Keratinocyte (primary cell): ENCODE data around the gene PEX10. TPM values are rescaled to one million over a fixed set of nuclear protein-coding genes. Genes with fewer than 3 reads are reported as not detected.

Experiments used
- DNase-seq: peaks from one replicate; pipeline ENCODE4 v3.0.0-alpha.2; 2011; ENCODE audit warnings: low read depth, missing footprints, low spot score
- FAIRE-seq: peaks from 2 replicates; lab custom pipeline; 2011; peaks lifted over from hg19 to GRCh38; lab: Jason Lieb, UNC
- H2AFZ ChIP-seq: 2 replicates; pipeline ENCODE4 v1.6.0; 2012; ENCODE audit warnings: low read length, control low read depth, inconsistent platforms; ENCODE audit not compliant: control insufficient read depth
- H3K27ac ChIP-seq: 2 replicates; pipeline ENCODE4 v1.5.1; 2011; ENCODE audit warnings: low read length; ENCODE audit not compliant: control insufficient read depth, insufficient read depth
- H3K27me3 ChIP-seq: 3 replicates; pipeline ENCODE4 v1.6.0; 2011; ENCODE audit warnings: low read length; ENCODE audit not compliant: control insufficient read depth, insufficient read depth; ENCODE audit errors: extremely low read depth
- H3K36me3 ChIP-seq, 2 experiments: 2 replicates in 1 of 2; 3 replicates in 1 of 2; pipeline ENCODE4 v1.5.1; 2011; ENCODE audit warnings: low read length in 2 of 2, mild to moderate bottlenecking in 1 of 2; ENCODE audit not compliant: control insufficient read depth in 2 of 2, insufficient read depth in 2 of 2; ENCODE audit errors: extremely low read depth in 1 of 2
- H3K4me1 ChIP-seq: 3 replicates; pipeline ENCODE4 v1.5.1; 2011; ENCODE audit warnings: low read length; ENCODE audit not compliant: control insufficient read depth, insufficient read depth; ENCODE audit errors: extremely low read depth
- H3K4me2 ChIP-seq: 3 replicates; pipeline ENCODE4 v1.6.0; 2011; ENCODE audit warnings: low read depth, low read length; ENCODE audit not compliant: control insufficient read depth, insufficient read depth; ENCODE audit errors: extremely low read depth
- H3K4me3 ChIP-seq, 3 experiments: fragments of 200-600 bp in 1 of 3; sonication (generic) in 1 of 3; 2 replicates in 2 of 3; 3 replicates in 1 of 3; pipeline ENCODE4 v1.5.1; 2011 to 2016; ENCODE audit warnings: low read length in 3 of 3, mild to moderate bottlenecking in 3 of 3, control low read depth in 2 of 3, inconsistent platforms in 1 of 3, low read depth in 1 of 3, mixed read lengths in 1 of 3, mixed run types in 1 of 3, moderate library complexity in 1 of 3; ENCODE audit not compliant: control insufficient read depth in 2 of 3, insufficient read depth in 2 of 3; ENCODE audit errors: extremely low read depth in 1 of 3
- H3K79me2 ChIP-seq: 2 replicates; pipeline ENCODE4 v1.6.0; 2012; ENCODE audit warnings: low read length; ENCODE audit not compliant: control insufficient read depth, insufficient read depth
- H3K9ac ChIP-seq: 3 replicates; pipeline ENCODE4 v1.6.0; 2011; ENCODE audit warnings: low read length; ENCODE audit not compliant: control insufficient read depth, insufficient read depth; ENCODE audit errors: extremely low read depth
- H3K9me1 ChIP-seq: 3 replicates; pipeline ENCODE4 v1.6.0; 2011; ENCODE audit warnings: low read length; ENCODE audit not compliant: control insufficient read depth, insufficient read depth; ENCODE audit errors: extremely low read depth
- H3K9me3 ChIP-seq: 2 replicates; pipeline ENCODE4 v1.5.1; 2012; ENCODE audit warnings: low read depth, low read length; ENCODE audit not compliant: control insufficient read depth
- H4K20me1 ChIP-seq: 3 replicates; pipeline ENCODE4 v1.6.0; 2011; ENCODE audit warnings: low read length; ENCODE audit not compliant: control insufficient read depth, insufficient read depth; ENCODE audit errors: extremely low read depth
- EZH2 ChIP-seq: IDR thresholded peaks from one replicate; pipeline ENCODE4 v1.6.1; 2012; ENCODE audit warnings: inconsistent platforms, mild to moderate bottlenecking, low read length, moderate library complexity
- dilution Hi-C: fragments of 300-500 bp; cut with MboI; formaldehyde crosslinking; loops from one replicate; pipeline ENCODE4 v1.7.0; 2020; ENCODE audit warnings: low sequenced_read_pairs; ENCODE audit not compliant: extremely low pct_ligation_motif_present
- polyA plus RNA-seq, 5 experiments: library from polyadenylated mRNA; depleted of rRNA in 3 of 5; stranded (reverse) in 3 of 5; stranded (forward) in 1 of 5; unstranded in 1 of 5; fragments of >200 nt; gene quantifications; 1 replicate in 1 of 5; 2 replicates in 3 of 5; 3 replicates in 1 of 5; pipeline versions ENCODE4 v1.2.1 to v1.2.3, GENCODE V29; 2011 to 2012; ENCODE audit warnings: missing spikeins in 2 of 5, low read depth in 1 of 5, low replicate concordance in 1 of 5
- TF ChIP-seq, protein P1 (sequence below), 3 experiments: IDR thresholded peaks in 1 of 3; conservative IDR thresholded peaks in 1 of 3; optimal IDR thresholded peaks in 1 of 3; 2 replicates in 2 of 3; 3 replicates in 1 of 3; pipeline versions ENCODE3 to v1.5.1; 2011; ENCODE audit warnings: low read length in 3 of 3, mild to moderate bottlenecking in 3 of 3, moderate library complexity in 2 of 3, control low read depth in 1 of 3, inconsistent platforms in 1 of 3; ENCODE audit not compliant: insufficient read depth in 2 of 3; ENCODE audit errors: extremely low read depth in 1 of 3

Gene PEX10
- polyA plus RNA-seq, 1 donor (not counting 4 experiments of a cell fraction or from before 2014, with no cell fraction given) = 13.8 TPM

GRCh38 chr1:2404890-2405511, 7.4 kb downstream of the PEX10 start:
- H4K20me1 ChIP-seq = no peaks in the 10 kb centered on the region
- no peaks in the 10 kb centered on the region for H3K9me3 ChIP-seq
- peaks cover 32 to 44% of the 10 kb centered on the region in 2 experiments for H3K36me3 ChIP-seq
- TF ChIP-seq, protein P1, sequence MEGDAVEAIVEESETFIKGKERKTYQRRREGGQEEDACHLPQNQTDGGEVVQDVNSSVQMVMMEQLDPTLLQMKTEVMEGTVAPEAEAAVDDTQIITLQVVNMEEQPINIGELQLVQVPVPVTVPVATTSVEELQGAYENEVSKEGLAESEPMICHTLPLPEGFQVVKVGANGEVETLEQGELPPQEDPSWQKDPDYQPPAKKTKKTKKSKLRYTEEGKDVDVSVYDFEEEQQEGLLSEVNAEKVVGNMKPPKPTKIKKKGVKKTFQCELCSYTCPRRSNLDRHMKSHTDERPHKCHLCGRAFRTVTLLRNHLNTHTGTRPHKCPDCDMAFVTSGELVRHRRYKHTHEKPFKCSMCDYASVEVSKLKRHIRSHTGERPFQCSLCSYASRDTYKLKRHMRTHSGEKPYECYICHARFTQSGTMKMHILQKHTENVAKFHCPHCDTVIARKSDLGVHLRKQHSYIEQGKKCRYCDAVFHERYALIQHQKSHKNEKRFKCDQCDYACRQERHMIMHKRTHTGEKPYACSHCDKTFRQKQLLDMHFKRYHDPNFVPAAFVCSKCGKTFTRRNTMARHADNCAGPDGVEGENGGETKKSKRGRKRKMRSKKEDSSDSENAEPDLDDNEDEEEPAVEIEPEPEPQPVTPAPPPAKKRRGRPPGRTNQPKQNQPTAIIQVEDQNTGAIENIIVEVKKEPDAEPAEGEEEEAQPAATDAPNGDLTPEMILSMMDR (optimal IDR thresholded peaks at IDR 0.05 in 1 of 3, IDR thresholded peaks at IDR 0.05 in 1 of 3, conservative IDR thresholded peaks at IDR 0.05 in 1 of 3; ENCODE audit: extremely low read depth in 1 of 3, insufficient read depth in 2 of 3, low read length in 3 of 3) = no peak
- no peak for TF ChIP-seq EZH2
- H3K27ac ChIP-seq = no peak overlapping the region
- no peaks in the 10 kb centered on the region for H3K27me3 ChIP-seq
- no peak overlapping the region for H3K9ac ChIP-seq
- H3K4me1 ChIP-seq = no peaks in the 10 kb centered on the region
- H2AFZ ChIP-seq = no peak overlapping the region
- dilution Hi-C loops = loop anchor here (25.0 kb wide), 1 partner anchor 1007 kb away; no protein-coding TSS in a partner anchor
- FAIRE-seq = no peak
- no peak overlapping the region for H3K4me3 ChIP-seq
- no peak for DNase-seq
- H3K79me2 ChIP-seq = peaks cover 14% of the 10 kb centered on the region
- no peak overlapping the region for H3K4me2 ChIP-seq
- no peaks in the 10 kb centered on the region for H3K9me1 ChIP-seq

- Histone ChIP-seq H3K9me3 (no peaks in the 10 kb centered on the region), H4K20me1 (no peaks in the 10 kb centered on the region), H3K4me2 (no peak overlapping the region), H3K27ac (no peak overlapping the region), H3K9ac (no peak overlapping the region), H3K4me1 (no peaks in the 10 kb centered on the region), H3K4me3 (no peak overlapping the region), H3K79me2 (peaks cover 19% of the 10 kb centered on the region), H3K27me3 (no peaks in the 10 kb centered on the region), H3K36me3 (peaks cover 38 to 50% of the 10 kb centered on the region in 2 experiments), H2AFZ (no peak overlapping the region), H3K9me1 (no peaks in the 10 kb centered on the region)
- FAIRE-seq = no peak
- DNase-seq = no peak
- dilution Hi-C loops = loop anchor here (25.0 kb wide), 1 partner anchor 1008 kb away; no protein-coding TSS in a partner anchor
- TF ChIP-seq, protein P1 (optimal IDR thresholded peaks at IDR 0.05 in 1 of 3, IDR thresholded peaks at IDR 0.05 in 1 of 3, conservative IDR thresholded peaks at IDR 0.05 in 1 of 3; ENCODE audit: extremely low read depth in 1 of 3, insufficient read depth in 2 of 3, low read length in 3 of 3) = no peak
- no peak for TF ChIP-seq EZH2
These were observed 8.0 kb downstream of the PEX10 start for GRCh38 chr1:2404142-2404889.
